Hematopoietic multipotent progenitor cell treated with erythropoietin and hydrocortisone succinate and interleukin-3 and kit ligand, for 8 days (in vitro differentiated cells): ENCODE data around the gene PRRT2.

ENCODE experiments used
- DNase-seq: peaks from one replicate; pipeline ENCODE4 v3.0.0-alpha.2; 2015

PRRT2 gene

GRCh38 chr16:29863669-29863984 is 51.6 kb downstream of the PRRT2 start:
- DNase-seq, result no peak

- DNase-seq, result no peak
Observed at GRCh38 chr16:29864205-29864604, 52.2 kb downstream of the PRRT2 start.
